Stomach (tissue), 4 donors: ENCODE measurements around the gene GPR27.

Source experiments
- CTCF ChIP-seq, 7 experiments: fragments of 450-650 bp in 4 of 7; fragments of 200-600 bp in 3 of 7; sonication (generic) in 3 of 7; IDR thresholded peaks; one replicate each; pipeline ENCODE4 v1.5.1; 2016 to 2019; ENCODE audit warnings: antibody characterized with exemption in 7 of 7, control low read depth in 2 of 7, mild to moderate bottlenecking in 1 of 7
- POLR2A ChIP-seq, 4 donors: fragments of 450-650 bp; IDR thresholded peaks; one replicate each; pipeline ENCODE4 v1.6.1; 2016; ENCODE audit warnings: antibody characterized with exemption in 4 of 4, control low read depth in 2 of 4, mild to moderate bottlenecking in 1 of 4, moderate library complexity in 1 of 4

- no peak for TF ChIP-seq CTCF (IDR thresholded peaks at IDR 0.05)
- TF ChIP-seq POLR2A (IDR thresholded peaks at IDR 0.05), result no peak
These were observed 34.3 kb downstream of the GPR27 start for GRCh38 chr3:71787851-71788405.
